ENCODE data around the gene MYOG. TPM values are rescaled to one million over a fixed set of nuclear protein-coding genes. Genes with fewer than 3 reads are reported as not detected.

Gene MYOG
- total and polyA plus RNA-seq, 7 donors: 9.7 to 451 (median 160) TPM

DNA sequence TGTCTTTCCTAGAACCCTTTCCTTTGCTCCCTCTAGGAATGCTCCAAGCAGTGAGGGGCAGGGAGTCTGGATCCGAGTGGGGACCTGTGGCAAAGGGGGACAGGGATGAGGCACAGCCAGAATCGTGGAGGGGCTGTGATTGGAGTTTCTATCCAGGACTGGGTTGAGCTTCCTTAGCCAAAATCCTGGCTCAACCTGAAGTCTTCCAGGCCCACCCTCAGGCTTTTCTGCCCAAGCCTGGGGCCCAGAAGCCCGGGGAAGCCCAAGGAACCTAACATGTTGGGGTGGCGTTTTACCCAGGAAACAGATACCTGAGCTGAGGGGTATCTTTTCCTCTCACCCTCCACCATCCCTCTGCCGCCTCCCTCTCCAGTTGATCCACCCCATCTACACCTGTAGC lies 5.4 kb downstream of the MYOG start:
- peak overlapping the region; percentile 81 for H3K27ac ChIP-seq
- intact Hi-C loops (cut with DNase I): no loop called here
- no peak overlapping the region for H3K4me3 ChIP-seq
- peaks cover 0 to 33% of the 10 kb centered on the region in 2 donors for H3K36me3 ChIP-seq (ENCODE audit: insufficient read depth in 1 of 2, low read depth in 1 of 2)
- WGBS, 3 donors: 77 to 93% (median 85%) methylated on average over 5 of the region's 5 CpGs
- no peak for ATAC-seq
- peaks cover 17% of the 10 kb centered on the region for H3K4me1 ChIP-seq
- TF ChIP-seq, protein P1, sequence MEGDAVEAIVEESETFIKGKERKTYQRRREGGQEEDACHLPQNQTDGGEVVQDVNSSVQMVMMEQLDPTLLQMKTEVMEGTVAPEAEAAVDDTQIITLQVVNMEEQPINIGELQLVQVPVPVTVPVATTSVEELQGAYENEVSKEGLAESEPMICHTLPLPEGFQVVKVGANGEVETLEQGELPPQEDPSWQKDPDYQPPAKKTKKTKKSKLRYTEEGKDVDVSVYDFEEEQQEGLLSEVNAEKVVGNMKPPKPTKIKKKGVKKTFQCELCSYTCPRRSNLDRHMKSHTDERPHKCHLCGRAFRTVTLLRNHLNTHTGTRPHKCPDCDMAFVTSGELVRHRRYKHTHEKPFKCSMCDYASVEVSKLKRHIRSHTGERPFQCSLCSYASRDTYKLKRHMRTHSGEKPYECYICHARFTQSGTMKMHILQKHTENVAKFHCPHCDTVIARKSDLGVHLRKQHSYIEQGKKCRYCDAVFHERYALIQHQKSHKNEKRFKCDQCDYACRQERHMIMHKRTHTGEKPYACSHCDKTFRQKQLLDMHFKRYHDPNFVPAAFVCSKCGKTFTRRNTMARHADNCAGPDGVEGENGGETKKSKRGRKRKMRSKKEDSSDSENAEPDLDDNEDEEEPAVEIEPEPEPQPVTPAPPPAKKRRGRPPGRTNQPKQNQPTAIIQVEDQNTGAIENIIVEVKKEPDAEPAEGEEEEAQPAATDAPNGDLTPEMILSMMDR (IDR thresholded peaks at IDR 0.05): no peak
- DNase-seq: no peak
- H3K27me3 ChIP-seq (ENCODE audit: insufficient read depth in 3 of 3, low read length in 2 of 3): no peaks in the 10 kb centered on the region
- H3K9me3 ChIP-seq: no peaks in the 10 kb centered on the region

- Histone ChIP-seq H3K4me1 (peaks cover 29% of the 10 kb centered on the region), H3K9me3 (no peaks in the 10 kb centered on the region), H3K27me3 (ENCODE audit: insufficient read depth in 3 of 3, low read length in 2 of 3) (no peaks in the 10 kb centered on the region), H3K27ac (no peak overlapping the region), H3K4me3 (no peak overlapping the region), H3K36me3 (ENCODE audit: insufficient read depth in 1 of 2, low read depth in 1 of 2) (peaks cover 0 to 33% of the 10 kb centered on the region in 2 donors)
- intact Hi-C loops (cut with DNase I): loop anchor here in 1 of 2 donors (5.0 kb wide), 1 partner anchor 36 kb away; no protein-coding TSS in a partner anchor
- DNase-seq (no peak), ATAC-seq (no peak)
- 86 to 96% (median 92%) methylated on average over 3 of the region's 3 CpGs for WGBS, 3 donors
- TF ChIP-seq, protein P1 (IDR thresholded peaks at IDR 0.05): no peak
These were observed 7.3 kb downstream of the MYOG start for GRCh38 chr1:203078478-203078877.

- H3K27me3 ChIP-seq (ENCODE audit: insufficient read depth in 3 of 3, low read length in 2 of 3): no peaks in the 10 kb centered on the region
- TF ChIP-seq, protein P1 (IDR thresholded peaks at IDR 0.05): no peak
- no peak overlapping the region for H3K27ac ChIP-seq
- no peaks in the 10 kb centered on the region for H3K9me3 ChIP-seq
- intact Hi-C loops (cut with DNase I): loop anchor here in 1 of 2 donors (5.0 kb wide), 1 partner anchor 36 kb away; no protein-coding TSS in a partner anchor
- no peak for ATAC-seq
- 84 to 100% (median 98%) methylated on average over 2 of the region's 2 CpGs for WGBS, 3 donors
- no peak overlapping the region for H3K4me3 ChIP-seq
- peaks cover 0 to 30% of the 10 kb centered on the region in 2 donors for H3K36me3 ChIP-seq (ENCODE audit: insufficient read depth in 1 of 2, low read depth in 1 of 2)
- no peak for DNase-seq
- H3K4me1 ChIP-seq: peaks cover 29% of the 10 kb centered on the region
These were observed 7.9 kb downstream of the MYOG start for GRCh38 chr1:203077956-203078355.

- Histone ChIP-seq H3K27me3 (ENCODE audit: insufficient read depth in 3 of 3, low read length in 2 of 3) (no peaks in the 10 kb centered on the region), H3K9me3 (no peaks in the 10 kb centered on the region), H3K36me3 (ENCODE audit: insufficient read depth in 1 of 2, low read depth in 1 of 2) (peaks cover 0 to 30% of the 10 kb centered on the region in 2 donors), H3K4me3 (no peak overlapping the region), H3K4me1 (peaks cover 28% of the 10 kb centered on the region), H3K27ac (no peak overlapping the region)
- WGBS, 3 donors: 50 to 88% (median 73%) methylated on average over 3 of the region's 3 CpGs
- intact Hi-C loops (cut with DNase I): loop anchor here in 1 of 2 donors (5.0 kb wide), 1 partner anchor 35 kb away; no protein-coding TSS in a partner anchor
- TF ChIP-seq, protein P1 (IDR thresholded peaks at IDR 0.05): no peak
- DNase-seq (no peak), ATAC-seq (peak in 2 of 4 donors; percentile 15 to 34)
These were observed 8.4 kb downstream of the MYOG start for GRCh38 chr1:203077367-203077766.
